Neuronal stem cell (in vitro differentiated cells): ENCODE results near the gene GGTLC2.

Experiments used
- DNase-seq: peaks from one replicate; pipeline ENCODE4 v3.0.0-alpha.2; 2013; ENCODE audit warnings: low spot score
- H2AFZ ChIP-seq: one replicate; pipeline ENCODE4 v1.6.1; 2013; ENCODE audit warnings: mild to moderate bottlenecking, low read length, inconsistent platforms
- H2AK5ac ChIP-seq: 2 replicates; pipeline ENCODE4 v1.6.1; 2013; ENCODE audit warnings: low read depth, mild to moderate bottlenecking, inconsistent platforms, low read length, moderate library complexity, mixed read lengths
- H2BK120ac ChIP-seq: 2 replicates; pipeline ENCODE4 v1.6.1; 2013; ENCODE audit warnings: low read depth, mild to moderate bottlenecking, inconsistent platforms, low read length, moderate library complexity, mixed read lengths
- H2BK12ac ChIP-seq: one replicate; pipeline ENCODE4 v1.6.1; 2013; ENCODE audit warnings: low read length, inconsistent platforms
- H2BK15ac ChIP-seq: 2 replicates; pipeline ENCODE4 v1.6.1; 2013; ENCODE audit warnings: mild to moderate bottlenecking, low read length, inconsistent platforms, mixed read lengths
- H2BK5ac ChIP-seq: one replicate; pipeline ENCODE4 v1.6.1; 2013; ENCODE audit warnings: inconsistent platforms, mild to moderate bottlenecking, low read length, moderate library complexity
- H3K14ac ChIP-seq: one replicate; pipeline ENCODE4 v1.6.1; 2013; ENCODE audit warnings: low read length, inconsistent platforms
- H3K18ac ChIP-seq: 2 replicates; pipeline ENCODE4 v1.6.1; 2013; ENCODE audit warnings: low read length, inconsistent platforms
- H3K23ac ChIP-seq: 2 replicates; pipeline ENCODE4 v1.6.1; 2013; ENCODE audit warnings: low read depth, mild to moderate bottlenecking, mixed read lengths, low read length, inconsistent platforms; ENCODE audit not compliant: poor library complexity
- H3K27ac ChIP-seq: replicated peaks from 3 replicates; pipeline ENCODE4 v1.5.1; 2013; ENCODE audit warnings: low read length, inconsistent platforms
- H3K27me3 ChIP-seq, 3 experiments: 2 replicates each; pipeline ENCODE4 v1.6.1; 2013; ENCODE audit warnings: low read length in 3 of 3, mild to moderate bottlenecking in 2 of 3, inconsistent platforms in 1 of 3, low read depth in 1 of 3, mixed read lengths in 1 of 3, moderate library complexity in 1 of 3; ENCODE audit not compliant: control insufficient read depth in 3 of 3, insufficient read depth in 3 of 3
- H3K36me3 ChIP-seq, 2 donors: replicated peaks in 1 of 2; 2 replicates each; pipeline ENCODE4 v1.6.1; 2013; ENCODE audit warnings: low read length in 2 of 2; ENCODE audit not compliant: control insufficient read depth in 2 of 2, insufficient read depth in 2 of 2
- H3K4ac ChIP-seq: 2 replicates; pipeline ENCODE4 v1.6.1; 2013; ENCODE audit warnings: inconsistent platforms, mild to moderate bottlenecking, low read length, moderate library complexity
- H3K4me1 ChIP-seq, 2 donors: 1 replicate in 1 of 2; 2 replicates in 1 of 2; pipeline ENCODE4 v1.6.1; 2013; ENCODE audit warnings: low read length in 2 of 2, low read depth in 1 of 2; ENCODE audit not compliant: control insufficient read depth in 2 of 2, insufficient read depth in 1 of 2
- H3K4me2 ChIP-seq: one replicate; pipeline ENCODE4 v1.6.1; 2013; ENCODE audit warnings: mild to moderate bottlenecking, low read length, inconsistent platforms; ENCODE audit not compliant: insufficient read depth, poor library complexity, severe bottlenecking
- H3K4me3 ChIP-seq, 2 donors: 2 replicates each; pipeline ENCODE4 v1.5.1; 2013; ENCODE audit warnings: low read length in 2 of 2, mild to moderate bottlenecking in 2 of 2, inconsistent platforms in 1 of 2, moderate library complexity in 1 of 2
- H3K79me1 ChIP-seq: one replicate; pipeline ENCODE4 v1.6.1; 2013; ENCODE audit warnings: low read depth, mild to moderate bottlenecking, inconsistent platforms, low read length, moderate library complexity
- H3K9ac ChIP-seq: one replicate; pipeline ENCODE4 v1.6.1; 2013; ENCODE audit warnings: mild to moderate bottlenecking, low read depth, low read length, inconsistent platforms; ENCODE audit not compliant: poor library complexity
- H3K9me3 ChIP-seq, 2 donors: replicated peaks in 1 of 2; 2 replicates each; pipeline versions ENCODE3 to v1.6.1; 2013; ENCODE audit warnings: low read length in 2 of 2, mild to moderate bottlenecking in 2 of 2, inconsistent platforms in 1 of 2, low read depth in 1 of 2, mixed read lengths in 1 of 2, moderate library complexity in 1 of 2; ENCODE audit not compliant: control insufficient read depth in 2 of 2, insufficient read depth in 1 of 2
- H4K8ac ChIP-seq: one replicate; pipeline ENCODE4 v1.6.1; 2013; ENCODE audit warnings: low read depth, mild to moderate bottlenecking, inconsistent platforms, low read length, moderate library complexity
- H4K91ac ChIP-seq: one replicate; pipeline ENCODE4 v1.6.1; 2013; ENCODE audit warnings: low read length, low read depth, mild to moderate bottlenecking, inconsistent platforms; ENCODE audit not compliant: poor library complexity
- WGBS, 2 donors: extraction: QIAGEN DNeasy Blood & Tissue Kit; methylation state at CpG; one replicate each; pipeline ENCODE4 v1.1.7; 2013; ENCODE audit warnings: missing lambda C conversion rate in 2 of 2, mixed read lengths in 1 of 2; ENCODE audit not compliant: insufficient read length in 2 of 2, insufficient replicate concordance in 1 of 2; ENCODE audit errors: extremely low coverage in 2 of 2; 5-methylcytosine and 5-hydroxymethylcytosine counted together

The GGTLC2 gene

GRCh38 chr22:22680396-22680795 is 36.0 kb downstream of the GGTLC2 start:
- Histone ChIP-seq H3K4me2 (no peak overlapping the region), H3K27me3 (peaks cover 0 to 5% (median 0%) of the 10 kb centered on the region in 3 experiments), H3K4ac (no peak overlapping the region), H4K91ac (no peak overlapping the region), H3K18ac (no peak overlapping the region), H3K14ac (no peak overlapping the region), H2BK120ac (no peak overlapping the region), H3K4me3 (no peak overlapping the region), H2AK5ac (no peak overlapping the region), H3K9ac (no peak overlapping the region), H3K36me3 (no peaks in the 10 kb centered on the region), H3K23ac (no peak overlapping the region), H3K27ac (no peak overlapping the region), H2BK15ac (no peak overlapping the region), H4K8ac (no peak overlapping the region), H3K9me3 (peaks cover 0 to 7% of the 10 kb centered on the region in 2 donors), H2AFZ (no peak overlapping the region), H2BK12ac (no peak overlapping the region), H3K4me1 (no peaks in the 10 kb centered on the region), H3K79me1 (no peaks in the 10 kb centered on the region), H2BK5ac (no peak overlapping the region)
- WGBS, 2 donors, result no CpG with 5 or more reads among the region's 4 CpGs
- DNase-seq, result no peak

- Histone ChIP-seq H2BK12ac (no peak overlapping the region), H4K91ac (no peak overlapping the region), H3K36me3 (no peaks in the 10 kb centered on the region), H3K4me3 (no peak overlapping the region), H3K4me2 (no peak overlapping the region), H3K18ac (no peak overlapping the region), H3K9me3 (peaks cover 0 to 7% of the 10 kb centered on the region in 2 donors), H3K23ac (no peak overlapping the region), H3K27ac (no peak overlapping the region), H2BK120ac (no peak overlapping the region), H3K79me1 (no peaks in the 10 kb centered on the region), H2BK5ac (no peak overlapping the region), H2AK5ac (no peak overlapping the region), H3K9ac (no peak overlapping the region), H2BK15ac (no peak overlapping the region), H3K14ac (no peak overlapping the region), H3K27me3 (peaks cover 0 to 5% (median 0%) of the 10 kb centered on the region in 3 experiments), H2AFZ (no peak overlapping the region), H3K4ac (no peak overlapping the region), H3K4me1 (no peaks in the 10 kb centered on the region), H4K8ac (no peak overlapping the region)
- no peak for DNase-seq
- no CpG with 5 or more reads among the region's 3 CpGs for WGBS, 2 donors
Measured at GRCh38 chr22:22681221-22681739, 36.9 kb downstream of the GGTLC2 start.

DNA sequence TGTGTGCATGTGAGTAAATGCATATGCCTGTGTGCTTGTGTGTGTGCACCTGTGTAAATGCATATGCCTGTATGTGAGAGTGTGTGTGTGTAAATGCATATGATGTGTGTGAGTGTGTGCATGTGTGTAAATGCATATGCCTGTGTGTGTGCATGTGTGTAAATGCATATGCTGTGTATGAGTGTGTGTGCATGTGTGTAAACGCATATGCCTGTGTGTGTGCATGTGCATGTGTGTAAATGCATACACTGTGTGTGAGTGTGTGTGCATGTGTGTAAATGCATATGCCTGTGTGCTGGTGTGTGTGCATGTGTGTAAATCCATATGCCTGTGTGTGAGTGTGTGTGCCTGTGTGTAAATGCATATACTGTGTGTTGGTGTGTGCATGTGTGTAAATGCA is 37.8 kb downstream of the GGTLC2 start:
- H3K27ac ChIP-seq, result no peak overlapping the region

DNA sequence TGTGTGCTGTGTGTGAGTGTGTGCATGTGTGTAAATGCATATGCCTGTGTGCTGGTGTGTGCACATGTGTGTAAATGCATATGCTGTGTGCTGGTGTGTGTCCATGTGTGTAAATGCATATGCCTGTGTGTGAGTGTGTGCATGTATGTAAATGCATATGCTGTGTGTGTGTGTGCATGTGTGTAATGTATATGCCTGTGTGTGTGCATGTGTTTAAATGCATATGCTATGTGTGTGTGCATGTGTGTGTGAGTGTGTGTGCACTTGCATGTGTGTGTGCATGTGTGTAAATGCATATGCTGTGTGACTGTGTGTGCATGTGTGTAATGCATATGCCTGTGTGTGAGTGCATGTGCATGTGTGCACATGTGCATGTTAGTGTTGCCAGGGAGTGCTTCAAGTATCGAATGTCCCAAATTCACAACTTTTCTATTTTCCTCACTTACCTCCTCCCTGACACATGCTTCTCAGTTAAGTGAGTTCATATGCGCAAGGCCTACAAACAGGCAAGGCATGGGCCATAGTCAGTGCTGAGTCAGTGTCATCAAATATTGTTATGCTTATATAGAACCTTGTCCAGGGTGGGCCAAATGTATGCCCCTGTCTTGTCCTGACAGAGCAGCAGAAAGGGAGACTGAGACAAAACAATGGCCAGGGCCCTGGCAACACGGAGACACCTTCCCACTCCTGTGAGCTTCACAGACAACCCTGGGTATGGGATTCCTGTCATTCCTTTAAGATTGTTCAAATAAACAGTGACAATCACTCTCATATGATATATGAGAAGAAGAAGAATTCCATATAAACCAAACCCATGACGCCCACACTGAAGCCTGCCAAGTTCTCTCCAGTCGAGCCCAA is 38.6 kb downstream of the GGTLC2 start:
- no peak overlapping the region for H3K18ac ChIP-seq
- H3K4me2 ChIP-seq, result no peak overlapping the region
- H3K36me3 ChIP-seq, result no peaks in the 10 kb centered on the region
- no peak overlapping the region for H4K91ac ChIP-seq
- peak overlapping the region in 1 of 2 donors; percentile 15 for H3K4me3 ChIP-seq
- no peak overlapping the region for H3K14ac ChIP-seq
- no peak overlapping the region for H2AFZ ChIP-seq
- H3K27ac ChIP-seq, result no peak overlapping the region
- no peak overlapping the region for H2BK15ac ChIP-seq
- H3K9ac ChIP-seq, result peak overlapping the region; percentile 46
- H4K8ac ChIP-seq, result no peak overlapping the region
- H2BK5ac ChIP-seq, result no peak overlapping the region
- H2AK5ac ChIP-seq, result no peak overlapping the region
- no peaks in the 10 kb centered on the region for H3K4me1 ChIP-seq
- H3K27me3 ChIP-seq, result peaks cover 0 to 5% (median 0%) of the 10 kb centered on the region in 3 experiments
- no CpG with 5 or more reads among the region's 5 CpGs for WGBS, 2 donors
- H3K79me1 ChIP-seq, result no peaks in the 10 kb centered on the region
- H3K9me3 ChIP-seq, result peaks cover 0 to 7% of the 10 kb centered on the region in 2 donors
- H2BK120ac ChIP-seq, result no peak overlapping the region
- no peak overlapping the region for H3K23ac ChIP-seq
- DNase-seq, result no peak
- H2BK12ac ChIP-seq, result no peak overlapping the region
- H3K4ac ChIP-seq, result no peak overlapping the region

More for the DNA sequence above, 37.8 kb downstream of the GGTLC2 start:
- H3K4me2 ChIP-seq, result no peak overlapping the region
- H3K14ac ChIP-seq, result no peak overlapping the region
- no peaks in the 10 kb centered on the region for H3K79me1 ChIP-seq
- H2AFZ ChIP-seq, result no peak overlapping the region
- H3K4me1 ChIP-seq, result no peaks in the 10 kb centered on the region
- peak overlapping the region; percentile 25 for H3K23ac ChIP-seq
- H3K9ac ChIP-seq, result no peak overlapping the region
- no CpG with 5 or more reads among the region's 1 CpG for WGBS, 2 donors
- H2BK5ac ChIP-seq, result no peak overlapping the region
- no peak overlapping the region for H2BK120ac ChIP-seq
- H3K9me3 ChIP-seq, result peaks cover 0 to 7% of the 10 kb centered on the region in 2 donors
- no peak overlapping the region for H2BK15ac ChIP-seq
- no peaks in the 10 kb centered on the region for H3K36me3 ChIP-seq
- H4K8ac ChIP-seq, result no peak overlapping the region
- peak overlapping the region in 1 of 2 donors; percentile 53 for H3K4me3 ChIP-seq
- peaks cover 0 to 5% (median 0%) of the 10 kb centered on the region in 3 experiments for H3K27me3 ChIP-seq
- DNase-seq, result no peak
- no peak overlapping the region for H3K4ac ChIP-seq
- H4K91ac ChIP-seq, result peak overlapping the region; percentile 59
- H2BK12ac ChIP-seq, result no peak overlapping the region
- H2AK5ac ChIP-seq, result no peak overlapping the region
- no peak overlapping the region for H3K18ac ChIP-seq
